ENCODE data around the gene LBP.

- TF ChIP-seq CTCF (tag by site-specific recombination; IDR thresholded peaks at IDR 0.05) (no peak), ZNF112 (tag by site-specific recombination; IDR thresholded peaks at IDR 0.05) (no peak), ZNF488 (tag by site-specific recombination; IDR thresholded peaks at IDR 0.05) (no peak)
Observed at GRCh38 chr20:38302786-38303185, 43.5 kb upstream of the LBP start.
